ENCODE measurements around the gene SLC25A18. TPM values are rescaled to one million over a fixed set of nuclear protein-coding genes. Genes with fewer than 3 reads are reported as not detected.

SLC25A18 gene
- total RNA-seq, 3 donors from 2014 or later, result 6.6 to 18.7 (median 14.7) TPM

DNA sequence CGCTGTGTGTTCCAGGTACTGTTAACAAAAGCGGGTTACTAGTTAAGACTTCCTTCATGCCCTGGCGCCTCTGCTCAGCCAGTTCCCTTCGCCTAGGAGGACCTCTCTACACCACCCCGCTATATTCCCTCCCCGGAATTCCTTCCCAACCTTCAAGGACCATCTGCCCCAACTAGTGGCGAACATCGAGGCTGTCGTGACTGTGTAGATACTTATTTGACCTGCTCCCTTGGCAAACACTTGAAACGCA, 74.8 kb downstream of the SLC25A18 start:
- no peaks in the 10 kb centered on the region for H3K4me1 ChIP-seq
- peak overlapping the region; percentile 75 to 92 (median 89) for H3K4me3 ChIP-seq
- no peak for DNase-seq (ENCODE audit: low spot score in 2 of 2)
- no peaks in the 10 kb centered on the region for H3K36me3 ChIP-seq
- H3K27ac ChIP-seq, result peak overlapping the region; percentile 100
- no peaks in the 10 kb centered on the region for H3K9me3 ChIP-seq
- intact Hi-C loops (cut with DNase I; ENCODE audit: low total_unique reads), result no loop called here
- TF ChIP-seq, protein P1, sequence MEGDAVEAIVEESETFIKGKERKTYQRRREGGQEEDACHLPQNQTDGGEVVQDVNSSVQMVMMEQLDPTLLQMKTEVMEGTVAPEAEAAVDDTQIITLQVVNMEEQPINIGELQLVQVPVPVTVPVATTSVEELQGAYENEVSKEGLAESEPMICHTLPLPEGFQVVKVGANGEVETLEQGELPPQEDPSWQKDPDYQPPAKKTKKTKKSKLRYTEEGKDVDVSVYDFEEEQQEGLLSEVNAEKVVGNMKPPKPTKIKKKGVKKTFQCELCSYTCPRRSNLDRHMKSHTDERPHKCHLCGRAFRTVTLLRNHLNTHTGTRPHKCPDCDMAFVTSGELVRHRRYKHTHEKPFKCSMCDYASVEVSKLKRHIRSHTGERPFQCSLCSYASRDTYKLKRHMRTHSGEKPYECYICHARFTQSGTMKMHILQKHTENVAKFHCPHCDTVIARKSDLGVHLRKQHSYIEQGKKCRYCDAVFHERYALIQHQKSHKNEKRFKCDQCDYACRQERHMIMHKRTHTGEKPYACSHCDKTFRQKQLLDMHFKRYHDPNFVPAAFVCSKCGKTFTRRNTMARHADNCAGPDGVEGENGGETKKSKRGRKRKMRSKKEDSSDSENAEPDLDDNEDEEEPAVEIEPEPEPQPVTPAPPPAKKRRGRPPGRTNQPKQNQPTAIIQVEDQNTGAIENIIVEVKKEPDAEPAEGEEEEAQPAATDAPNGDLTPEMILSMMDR (IDR thresholded peaks at IDR 0.05), result no peak
- TF ChIP-seq POLR2AphosphoS5 (IDR thresholded peaks at IDR 0.05) (no peak), POLR2A (IDR thresholded peaks at IDR 0.05) (no peak)
- H3K27me3 ChIP-seq, result no peaks in the 10 kb centered on the region

- intact Hi-C loops (cut with DNase I; ENCODE audit: low total_unique reads), result no loop called here
- H3K4me3 ChIP-seq, result peak within 1 kb of the TSS; percentile 75 to 92 (median 89)
- TF ChIP-seq POLR2AphosphoS5 (IDR thresholded peaks at IDR 0.05), result peak; percentile 92 to 99 (median 98)
- TF ChIP-seq, protein P1 (IDR thresholded peaks at IDR 0.05), result peak in 1 of 3 donors; percentile 34
- TF ChIP-seq POLR2A (IDR thresholded peaks at IDR 0.05), result peak; percentile 96
- peak within 1 kb of the TSS; percentile 100 for H3K27ac ChIP-seq
- no peaks in the 10 kb centered on the region for H3K9me3 ChIP-seq
- H3K36me3 ChIP-seq, result no peaks in the 10 kb centered on the region
- no peaks in the 10 kb centered on the region for H3K27me3 ChIP-seq
- no peaks in the 10 kb centered on the region for H3K4me1 ChIP-seq
- peak; percentile 88 to 92 for DNase-seq (ENCODE audit: low spot score in 2 of 2)
Measured at GRCh38 chr22:17638432-17639246, 75.3 kb downstream of the SLC25A18 start, which contains the start of gene BCL2L13. Gene BCL2L13 (plus strand): TSS chr22:17638757. CDS start chr22:17655712, 16,955 bp downstream.

- H3K4me3 ChIP-seq, result peak overlapping the region; percentile 75 to 92 (median 89)
- no peaks in the 10 kb centered on the region for H3K27me3 ChIP-seq
- H3K36me3 ChIP-seq, result no peaks in the 10 kb centered on the region
- peak overlapping the region; percentile 100 for H3K27ac ChIP-seq
- H3K4me1 ChIP-seq, result no peaks in the 10 kb centered on the region
- DNase-seq (ENCODE audit: low spot score in 2 of 2), result no peak
- TF ChIP-seq POLR2A (IDR thresholded peaks at IDR 0.05), result no peak
- peak in 1 of 3 donors; percentile 38 for TF ChIP-seq POLR2AphosphoS5 (IDR thresholded peaks at IDR 0.05)
- no peaks in the 10 kb centered on the region for H3K9me3 ChIP-seq
- intact Hi-C loops (cut with DNase I; ENCODE audit: low total_unique reads), result no loop called here
Measured at GRCh38 chr22:17639247-17639741, 76.0 kb downstream of the SLC25A18 start.

Other genes with a start within 250 kb of the SLC25A18 start
- gene CECR2, start 194.0 kb upstream of the SLC25A18 start, total RNA-seq, result under 1 TPM; 0.32 to 0.66 (median 0.44) TPM
- 100 to 1,000 TPM; 111 to 163 (median 117) TPM for gene ATP6V1E1, start 65.3 kb downstream of the SLC25A18 start, total RNA-seq
- gene BCL2L13, start 75.3 kb downstream of the SLC25A18 start, total RNA-seq, result 100 to 1,000 TPM in 1 of 3 donors, 10 to 100 TPM in 2; 46.9 to 140 (median 61.6) TPM
- gene BID, start 211.0 kb downstream of the SLC25A18 start, total RNA-seq, result 10 to 100 TPM; 25.9 to 35.7 (median 29.0) TPM